PC-3 (cell line): ENCODE data around the gene PORCN. TPM values are rescaled to one million over a fixed set of nuclear protein-coding genes. Genes with fewer than 3 reads are reported as not detected.

Experiments used
- ATAC-seq: fragments of 200-7000 bp; cut with Tn5 transposase; 2 replicates; pipeline ENCODE4 v1.9.1; 2020; ENCODE audit warnings: mild to moderate bottlenecking, moderate library complexity
- BruUV-seq: library from RNA; stranded (reverse); fragments of 400-500 nt; replicated peaks from 2 replicates; lab custom pipeline; 2021; lab: Mats Ljungman, UMichigan
- CTCF ChIA-PET: fragments of 300-600 bp; sonication (Branson Sonifier 250); formaldehyde crosslinking; loops from one replicate; lab custom pipeline; 2022; ENCODE audit warnings: antibody characterized with exemption; lab: Charles Lee
- POLR2A ChIA-PET: fragments of 300-600 bp; sonication (Branson Sonifier 250); formaldehyde crosslinking; loops from one replicate; lab custom pipeline; 2022; ENCODE audit warnings: antibody characterized with exemption; ENCODE audit not compliant: unreplicated experiment; lab: Charles Lee
- DNase-seq: peaks from one replicate; pipeline ENCODE4 v3.0.0-alpha.2; 2015
- H2AFZ ChIP-seq: fragments of 300-600 bp; sonication (generic); 2 replicates; pipeline ENCODE4 v1.6.0; 2016; ENCODE audit warnings: antibody characterized with exemption, low read length
- H3F3A ChIP-seq: fragments of 300-600 bp; sonication (generic); one replicate; pipeline ENCODE4 v1.6.0; 2017; ENCODE audit warnings: antibody characterized with exemption, low read length, control low read depth, mild to moderate bottlenecking; ENCODE audit not compliant: unreplicated experiment
- H3K27ac ChIP-seq: fragments of 300-600 bp; sonication (generic); 2 replicates; pipeline ENCODE4 v1.5.1; 2016; ENCODE audit warnings: mild to moderate bottlenecking, low read length
- H3K27me3 ChIP-seq: fragments of 300-600 bp; sonication (generic); 2 replicates; pipeline ENCODE4 v1.6.1; 2016; ENCODE audit warnings: low read length, mixed read lengths
- H3K36me3 ChIP-seq: fragments of 300-600 bp; sonication (generic); 2 replicates; pipeline ENCODE4 v1.6.1; 2016; ENCODE audit warnings: low read depth, mixed run types, low read length, mixed read lengths
- H3K4me1 ChIP-seq: fragments of 300-600 bp; sonication (generic); 2 replicates; pipeline ENCODE4 v1.5.1; 2016; ENCODE audit warnings: low read length; ENCODE audit not compliant: insufficient read depth
- H3K4me2 ChIP-seq: fragments of 300-600 bp; sonication (generic); 2 replicates; pipeline ENCODE4 v1.6.0; 2016; ENCODE audit warnings: low read length
- H3K4me3 ChIP-seq: fragments of 300-600 bp; sonication (generic); 2 replicates; pipeline ENCODE4 v1.5.1; 2016; ENCODE audit warnings: mild to moderate bottlenecking, low read length, mixed read lengths
- H3K79me2 ChIP-seq: fragments of 300-600 bp; sonication (generic); 2 replicates; pipeline ENCODE4 v1.6.1; 2017; ENCODE audit warnings: low read length, mixed read lengths
- H3K9ac ChIP-seq: fragments of 300-600 bp; sonication (generic); 2 replicates; pipeline ENCODE4 v1.6.0; 2016; ENCODE audit warnings: mild to moderate bottlenecking, low read length
- H3K9me2 ChIP-seq: fragments of 300-600 bp; sonication (generic); replicated peaks from 2 replicates; pipeline ENCODE4 v1.6.1; 2016; ENCODE audit warnings: mixed run types, low read length, mixed read lengths
- H3K9me3 ChIP-seq: fragments of 300-600 bp; sonication (generic); 2 replicates; pipeline ENCODE4 v1.6.1; 2016; ENCODE audit warnings: low read length, mixed read lengths
- H4K20me1 ChIP-seq: fragments of 300-600 bp; sonication (generic); 2 replicates; pipeline ENCODE4 v1.6.1; 2016; ENCODE audit warnings: low read length, mixed read lengths
- CTCF ChIP-seq: fragments of 300-600 bp; sonication (generic); conservative IDR thresholded peaks from 2 replicates; pipeline ENCODE4 v1.5.1; 2017; ENCODE audit warnings: antibody characterized with exemption, low read depth, mild to moderate bottlenecking, low read length
- EZH2 ChIP-seq: fragments of 300-600 bp; sonication (generic); IDR thresholded peaks from one replicate; pipeline ENCODE4 v1.6.1; 2017; ENCODE audit warnings: antibody characterized with exemption, mild to moderate bottlenecking, low read length; ENCODE audit not compliant: unreplicated experiment
- EZH2phosphoT487 ChIP-seq: fragments of 300-600 bp; sonication (generic); IDR thresholded peaks from 2 replicates; pipeline ENCODE4 v1.6.1; 2018; ENCODE audit warnings: mild to moderate bottlenecking, antibody characterized with exemption, low read length, borderline replicate concordance
- intact Hi-C: fragments of 100-400 bp; cut with micrococcal nuclease; formaldehyde crosslinking; loops from 2 replicates; pipeline ENCODE4 v1.9.0; 2023
- total RNA-seq: library from RNA; depleted of rRNA; stranded (reverse); fragments of >200 nt; gene quantifications from 2 replicates; pipeline ENCODE4 v1.2.3, GENCODE V29; 2014; rRNA removed

Gene PORCN
- total RNA-seq, 1 experiment from 2014 or later: 38.9 TPM

GRCh38 chrX:48560681-48561080, 51.9 kb downstream of the PORCN start:
- Histone ChIP-seq H3K4me3 (no peak overlapping the region), H2AFZ (no peak overlapping the region)
- ATAC-seq: no peak

GRCh38 chrX:48569958-48570357, 61.2 kb downstream of the PORCN start:
- Histone ChIP-seq H3K4me2 (no peak overlapping the region), H3K27me3 (no peaks in the 10 kb centered on the region), H3K27ac (peak overlapping the region; percentile 43; the same call in 1 of the 2 replicates), H3K9me3 (no peaks in the 10 kb centered on the region), H3K36me3 (peaks cover 1% of the 10 kb centered on the region), H4K20me1 (peaks cover under 1% of the 10 kb centered on the region), H3F3A (no peaks in the 10 kb centered on the region), H3K4me3 (no peak overlapping the region), H3K4me1 (peaks cover 7% of the 10 kb centered on the region; the same call in 1 of the 2 replicates), H2AFZ (no peak overlapping the region), H3K9ac (no peak overlapping the region), H3K79me2 (peaks cover 7% of the 10 kb centered on the region), H3K9me2 (no peaks in the 10 kb centered on the region)
- DNase-seq (peak; percentile 47), ATAC-seq (peak; percentile 39)
- no peak for TF ChIP-seq EZH2
- no peak for TF ChIP-seq CTCF
- no peak for TF ChIP-seq EZH2phosphoT487
- ChIA-PET POLR2A (no interaction called here), CTCF (no interaction called here)
- BruUV-seq: no TSS peak
- intact Hi-C loops: no loop called here

More at GRCh38 chrX:48560681-48561080, 51.9 kb downstream of the PORCN start:
- no peak for TF ChIP-seq EZH2
- TF ChIP-seq CTCF: no peak
- no peak for TF ChIP-seq EZH2phosphoT487
- Histone ChIP-seq H3F3A (no peaks in the 10 kb centered on the region), H3K9ac (no peak overlapping the region), H3K9me2 (no peaks in the 10 kb centered on the region), H3K79me2 (no peaks in the 10 kb centered on the region), H3K27ac (no peak overlapping the region), H3K4me1 (peaks cover 4% of the 10 kb centered on the region; the same call in 1 of the 2 replicates), H3K4me2 (no peak overlapping the region), H4K20me1 (no peaks in the 10 kb centered on the region), H3K27me3 (no peaks in the 10 kb centered on the region), H3K9me3 (no peaks in the 10 kb centered on the region), H3K36me3 (peaks cover 16% of the 10 kb centered on the region)
- CTCF ChIA-PET: no interaction called here
- POLR2A ChIA-PET: no interaction called here
- DNase-seq: no peak
- BruUV-seq: no TSS peak
- intact Hi-C loops: no loop called here

Other genes with a start within 250 kb of the PORCN start
- gene SSX3, start 152.3 kb upstream of the PORCN start, total RNA-seq: not detected in 2 replicates
- gene SSX4, start 125.5 kb upstream of the PORCN start, total RNA-seq: not detected in 2 replicates
- not detected in 2 replicates for gene SSX4B, start 97.0 kb upstream of the PORCN start, total RNA-seq
- gene SLC38A5, start 38.7 kb upstream of the PORCN start, total RNA-seq: 1.6 and 2.4 TPM in 2 replicates
- gene FTSJ1, start 32.8 kb upstream of the PORCN start, total RNA-seq: 175 and 189 TPM in 2 replicates
- 307 and 324 TPM in 2 replicates for gene EBP, start 12.8 kb downstream of the PORCN start, total RNA-seq
- 11.3 and 24.2 TPM in 2 replicates for gene TBC1D25, start 30.7 kb downstream of the PORCN start, total RNA-seq
- 375 and 389 TPM in 2 replicates for gene RBM3, start 65.5 kb downstream of the PORCN start, total RNA-seq
- 93.3 and 106 TPM in 2 replicates for gene WDR13, start 88.5 kb downstream of the PORCN start, total RNA-seq
- gene WAS, start 174.8 kb downstream of the PORCN start, total RNA-seq: 0.66 TPM in 1 of 2 replicates, not detected in the other
- gene SUV39H1, start 187.7 kb downstream of the PORCN start, total RNA-seq: 22.3 and 31.7 TPM in 2 replicates